ENCODE measurements around the gene KAT7.

KAT7 gene

DNA sequence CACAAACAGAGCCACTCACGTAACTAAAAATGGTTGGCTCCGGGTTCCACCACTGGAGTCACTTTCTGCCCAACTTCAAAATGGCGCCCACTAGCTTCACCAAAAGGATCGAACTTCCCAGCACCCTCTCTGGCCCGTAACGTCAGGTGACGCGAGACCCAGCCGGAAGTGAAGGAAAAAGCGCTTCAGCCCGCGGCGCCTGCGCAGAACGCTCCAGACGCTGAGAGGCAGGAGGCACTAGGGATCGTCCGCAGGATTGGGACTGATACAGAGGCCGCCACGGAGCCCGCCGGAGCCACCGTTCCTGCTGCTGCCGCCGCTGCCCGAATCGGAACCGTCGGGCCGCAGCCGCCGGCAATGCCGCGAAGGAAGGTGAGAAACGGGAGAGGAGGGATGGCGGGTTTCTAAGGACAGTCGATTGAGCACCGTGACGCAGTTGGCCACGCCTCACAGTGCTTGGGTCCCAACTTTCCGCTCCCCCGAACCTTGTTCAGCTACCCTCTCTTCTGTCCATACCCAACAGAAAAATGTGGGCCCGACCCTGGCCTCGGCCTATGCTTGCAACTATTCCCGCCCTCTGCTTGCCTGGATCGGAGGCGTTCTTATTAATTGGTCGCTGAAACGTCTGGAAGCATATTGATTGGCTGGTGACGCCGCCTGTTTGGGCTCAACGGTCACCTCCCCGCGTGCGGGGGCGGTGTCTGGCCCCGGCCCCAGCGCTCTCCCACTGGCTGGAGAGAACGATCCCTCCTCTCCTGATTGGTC is at the start of gene KAT7:
KAT7 (plus strand) TSS at position 204 of the 765 bp plus-strand sequence; CDS start at position 358, 154 bp downstream.
- Histone ChIP-seq H3K9me3 (ENCODE audit: control insufficient read depth in 2 of 2, low read length in 2 of 2) (no peaks in the 10 kb centered on the region), H3K27ac (ENCODE audit: low read length) (peak within 1 kb of the TSS; percentile 99), H3K4me3 (ENCODE audit: low read length in 2 of 2) (peak within 1 kb of the TSS; percentile 98 to 99), H3K4me1 (ENCODE audit: control insufficient read depth, insufficient read depth, low read length) (peaks cover 43% of the 10 kb centered on the region), H3K9ac (ENCODE audit: low read length in 2 of 2) (peak within 1 kb of the TSS; percentile 99 to 100), H3K36me3 (ENCODE audit: control insufficient read depth in 2 of 2, insufficient read depth in 2 of 2, low read length in 2 of 2) (peaks cover 10 to 16% of the 10 kb centered on the region in 2 donors), H3K27me3 (ENCODE audit: control insufficient read depth in 1 of 2, insufficient read depth in 2 of 2, low read length in 2 of 2) (no peaks in the 10 kb centered on the region)

DNA sequence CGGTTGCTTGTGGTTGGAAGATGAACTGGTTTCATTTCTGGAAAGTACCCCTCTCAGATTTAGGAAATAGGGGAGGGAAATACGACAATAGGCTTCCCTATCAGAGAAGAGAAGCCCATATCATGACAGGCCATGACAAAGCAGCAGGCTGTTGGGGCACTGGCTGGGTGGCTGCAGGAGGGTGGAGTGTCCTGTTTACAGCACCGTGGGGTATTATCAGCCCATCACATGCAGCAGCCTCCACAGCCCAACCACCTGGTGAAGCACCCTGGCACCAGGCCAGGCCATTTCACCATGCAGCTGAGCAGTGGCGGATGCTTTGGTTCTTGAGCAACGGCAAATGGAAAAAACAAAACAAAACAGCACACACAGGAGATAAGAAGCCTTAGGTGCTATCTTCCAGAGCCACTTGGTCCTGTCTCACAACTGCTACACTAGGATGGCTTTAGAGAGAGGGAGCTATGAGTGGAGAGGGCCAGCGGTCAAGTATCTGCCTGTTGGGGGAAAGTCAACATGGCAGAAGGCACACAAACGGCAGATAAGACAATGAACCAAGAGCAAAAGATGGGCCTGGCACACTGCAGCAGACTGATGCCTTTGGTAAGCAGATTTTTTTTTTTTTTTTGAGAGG is 48.7 kb upstream of the KAT7 start:
- Histone ChIP-seq H3K27ac (ENCODE audit: low read length) (peak overlapping the region; percentile 99), H3K27me3 (ENCODE audit: control insufficient read depth in 1 of 2, insufficient read depth in 2 of 2, low read length in 2 of 2) (no peaks in the 10 kb centered on the region), H3K4me3 (ENCODE audit: low read length in 2 of 2) (peak overlapping the region in 1 of 2 donors; percentile 44), H3K9ac (ENCODE audit: low read length in 2 of 2) (no peak overlapping the region), H3K36me3 (ENCODE audit: control insufficient read depth in 2 of 2, insufficient read depth in 2 of 2, low read length in 2 of 2) (no peaks in the 10 kb centered on the region), H3K9me3 (ENCODE audit: control insufficient read depth in 2 of 2, low read length in 2 of 2) (no peaks in the 10 kb centered on the region), H3K4me1 (ENCODE audit: control insufficient read depth, insufficient read depth, low read length) (peaks cover 72% of the 10 kb centered on the region)

DNA sequence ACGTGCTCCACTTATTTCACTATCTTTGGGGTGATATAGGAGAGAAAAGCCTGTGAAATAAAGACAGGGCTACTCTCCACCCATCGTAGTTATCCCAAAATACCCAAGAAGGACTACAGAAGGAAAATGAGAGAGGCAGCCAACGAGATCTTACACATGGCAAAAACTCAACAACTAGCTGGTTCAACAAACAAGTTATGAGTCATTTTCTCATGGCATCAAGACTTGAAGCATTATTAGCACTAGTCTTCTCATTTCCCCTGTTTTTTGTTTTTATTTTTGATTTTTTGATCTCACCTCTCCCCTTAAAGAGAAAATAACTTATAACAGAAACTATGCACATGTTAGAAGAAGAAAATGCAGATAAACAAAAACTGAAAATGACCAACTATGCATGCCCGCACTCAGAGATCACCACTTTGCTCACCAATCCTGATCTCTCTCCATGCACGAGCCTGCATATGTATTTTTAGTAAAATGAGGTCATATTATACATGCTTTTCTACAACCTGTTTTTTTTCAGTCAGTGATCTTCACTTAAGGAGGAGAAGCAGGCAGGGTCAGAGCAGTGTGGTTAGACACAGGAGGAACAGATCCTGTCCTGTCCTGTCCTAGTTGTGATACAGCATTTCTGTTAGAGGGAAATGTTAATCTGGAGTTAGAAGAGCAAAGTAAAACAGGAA is 47.3 kb upstream of the KAT7 start:
- Histone ChIP-seq H3K4me3 (ENCODE audit: low read length in 2 of 2) (peak overlapping the region; percentile 52 to 55), H3K4me1 (ENCODE audit: control insufficient read depth, insufficient read depth, low read length) (peaks cover 72% of the 10 kb centered on the region), H3K27me3 (ENCODE audit: control insufficient read depth in 1 of 2, insufficient read depth in 2 of 2, low read length in 2 of 2) (no peaks in the 10 kb centered on the region), H3K27ac (ENCODE audit: low read length) (peak overlapping the region; percentile 99), H3K9me3 (ENCODE audit: control insufficient read depth in 2 of 2, low read length in 2 of 2) (no peaks in the 10 kb centered on the region), H3K9ac (ENCODE audit: low read length in 2 of 2) (peak overlapping the region; percentile 54 to 71), H3K36me3 (ENCODE audit: control insufficient read depth in 2 of 2, insufficient read depth in 2 of 2, low read length in 2 of 2) (no peaks in the 10 kb centered on the region)

DNA sequence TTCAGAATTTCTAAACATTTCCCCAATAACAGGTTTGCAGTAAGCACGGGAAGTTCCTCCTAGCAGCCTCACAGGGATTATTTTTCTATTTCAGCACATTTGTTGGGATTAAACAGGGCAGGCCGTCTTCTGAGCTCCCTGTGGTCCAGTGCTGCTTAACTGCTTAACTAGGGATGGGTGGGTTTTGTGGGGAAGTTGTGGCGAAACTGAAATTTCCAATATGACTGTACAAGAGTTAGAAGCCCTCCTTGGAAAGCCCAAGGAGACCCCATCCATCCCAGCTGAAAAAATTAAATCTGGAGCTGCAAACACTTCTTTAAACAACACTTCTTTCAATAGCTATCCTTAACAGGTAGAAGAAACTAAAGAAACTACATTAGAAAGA is 46.8 kb upstream of the KAT7 start:
- peak overlapping the region; percentile 50 to 55 for H3K4me3 ChIP-seq (ENCODE audit: low read length in 2 of 2)
- peak overlapping the region; percentile 49 to 58 for H3K9ac ChIP-seq (ENCODE audit: low read length in 2 of 2)
- H3K9me3 ChIP-seq (ENCODE audit: control insufficient read depth in 2 of 2, low read length in 2 of 2) = no peaks in the 10 kb centered on the region
- no peaks in the 10 kb centered on the region for H3K36me3 ChIP-seq (ENCODE audit: control insufficient read depth in 2 of 2, insufficient read depth in 2 of 2, low read length in 2 of 2)
- peaks cover 69% of the 10 kb centered on the region for H3K4me1 ChIP-seq (ENCODE audit: control insufficient read depth, insufficient read depth, low read length)
- H3K27ac ChIP-seq (ENCODE audit: low read length) = peak overlapping the region; percentile 99
- no peaks in the 10 kb centered on the region for H3K27me3 ChIP-seq (ENCODE audit: control insufficient read depth in 1 of 2, insufficient read depth in 2 of 2, low read length in 2 of 2)

DNA sequence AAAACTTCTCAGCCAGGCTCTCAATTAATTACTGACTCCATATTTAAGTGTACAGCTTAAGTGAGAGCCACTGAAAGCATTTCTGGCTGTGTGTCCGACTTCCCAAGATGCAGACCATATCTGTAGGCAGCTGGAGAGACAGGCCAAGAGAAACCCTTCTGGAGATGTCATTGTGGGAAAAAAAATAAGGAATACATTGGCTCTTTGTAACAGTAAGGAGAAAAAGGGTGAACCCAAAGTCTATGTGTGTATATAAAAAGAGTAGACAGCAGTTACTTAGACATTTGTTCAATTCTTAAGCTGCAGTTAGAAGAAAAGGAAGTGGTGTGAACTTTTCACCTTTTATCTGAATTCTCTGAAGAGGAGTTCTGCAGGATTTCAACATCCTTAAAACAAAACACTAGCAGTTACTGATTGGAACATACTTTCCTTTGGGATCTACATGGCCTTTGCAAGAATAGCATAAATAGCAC is 46.3 kb upstream of the KAT7 start:
- no peaks in the 10 kb centered on the region for H3K36me3 ChIP-seq (ENCODE audit: control insufficient read depth in 2 of 2, insufficient read depth in 2 of 2, low read length in 2 of 2)
- peak overlapping the region; percentile 99 for H3K27ac ChIP-seq (ENCODE audit: low read length)
- no peak overlapping the region for H3K4me3 ChIP-seq (ENCODE audit: low read length in 2 of 2)
- H3K9me3 ChIP-seq (ENCODE audit: control insufficient read depth in 2 of 2, low read length in 2 of 2) = no peaks in the 10 kb centered on the region
- H3K27me3 ChIP-seq (ENCODE audit: control insufficient read depth in 1 of 2, insufficient read depth in 2 of 2, low read length in 2 of 2) = no peaks in the 10 kb centered on the region
- no peak overlapping the region for H3K9ac ChIP-seq (ENCODE audit: low read length in 2 of 2)
- peaks cover 65% of the 10 kb centered on the region for H3K4me1 ChIP-seq (ENCODE audit: control insufficient read depth, insufficient read depth, low read length)

DNA sequence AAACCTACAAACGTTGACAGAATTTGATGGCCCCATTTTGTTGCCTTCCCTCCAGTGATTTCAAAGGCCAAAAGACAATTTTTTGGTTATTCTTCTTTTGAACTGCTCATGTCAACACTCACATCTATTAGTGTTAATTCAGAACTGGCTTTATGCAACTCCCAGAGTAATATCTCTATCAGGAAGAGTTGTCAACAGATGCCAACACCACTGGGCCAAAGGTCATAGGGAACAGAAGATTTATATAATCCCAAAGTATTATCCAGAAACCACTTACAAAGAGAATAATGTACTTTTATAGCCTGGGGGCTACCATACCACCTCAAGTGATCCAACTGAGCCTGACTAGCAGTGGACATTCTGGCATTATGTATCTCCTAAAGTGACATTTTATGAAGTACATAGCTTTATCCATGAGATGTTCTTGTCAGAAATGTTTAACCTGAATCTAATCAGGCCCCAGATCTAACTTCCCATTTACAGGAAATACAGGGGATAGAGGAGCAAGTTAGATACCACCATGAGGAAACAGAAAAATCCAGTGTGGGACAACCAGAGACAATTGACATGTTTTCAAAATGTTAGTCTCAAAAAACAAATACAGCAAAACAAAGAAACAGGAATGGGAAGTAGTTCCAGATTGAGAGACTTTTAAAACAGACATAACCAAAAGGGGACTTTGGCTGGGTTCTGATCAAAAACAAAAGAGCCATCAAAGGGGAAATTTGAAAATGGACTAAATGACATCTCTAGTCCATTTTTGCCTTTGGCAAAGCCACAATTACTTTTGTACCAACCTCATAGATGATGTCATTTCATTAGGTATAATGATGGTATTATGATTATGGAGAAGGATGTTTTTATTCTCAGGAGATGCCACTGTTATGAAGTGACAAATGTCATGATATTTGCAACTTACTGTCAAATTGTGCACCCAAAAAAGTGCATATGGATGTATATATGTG is 43.0 kb upstream of the KAT7 start:
- Histone ChIP-seq H3K4me3 (ENCODE audit: low read length in 2 of 2) (no peak overlapping the region), H3K27me3 (ENCODE audit: control insufficient read depth in 1 of 2, insufficient read depth in 2 of 2, low read length in 2 of 2) (no peaks in the 10 kb centered on the region), H3K36me3 (ENCODE audit: control insufficient read depth in 2 of 2, insufficient read depth in 2 of 2, low read length in 2 of 2) (peaks cover 4 to 7% of the 10 kb centered on the region in 2 donors), H3K27ac (ENCODE audit: low read length) (no peak overlapping the region), H3K9ac (ENCODE audit: low read length in 2 of 2) (no peak overlapping the region), H3K4me1 (ENCODE audit: control insufficient read depth, insufficient read depth, low read length) (peaks cover 40% of the 10 kb centered on the region), H3K9me3 (ENCODE audit: control insufficient read depth in 2 of 2, low read length in 2 of 2) (no peaks in the 10 kb centered on the region)

DNA sequence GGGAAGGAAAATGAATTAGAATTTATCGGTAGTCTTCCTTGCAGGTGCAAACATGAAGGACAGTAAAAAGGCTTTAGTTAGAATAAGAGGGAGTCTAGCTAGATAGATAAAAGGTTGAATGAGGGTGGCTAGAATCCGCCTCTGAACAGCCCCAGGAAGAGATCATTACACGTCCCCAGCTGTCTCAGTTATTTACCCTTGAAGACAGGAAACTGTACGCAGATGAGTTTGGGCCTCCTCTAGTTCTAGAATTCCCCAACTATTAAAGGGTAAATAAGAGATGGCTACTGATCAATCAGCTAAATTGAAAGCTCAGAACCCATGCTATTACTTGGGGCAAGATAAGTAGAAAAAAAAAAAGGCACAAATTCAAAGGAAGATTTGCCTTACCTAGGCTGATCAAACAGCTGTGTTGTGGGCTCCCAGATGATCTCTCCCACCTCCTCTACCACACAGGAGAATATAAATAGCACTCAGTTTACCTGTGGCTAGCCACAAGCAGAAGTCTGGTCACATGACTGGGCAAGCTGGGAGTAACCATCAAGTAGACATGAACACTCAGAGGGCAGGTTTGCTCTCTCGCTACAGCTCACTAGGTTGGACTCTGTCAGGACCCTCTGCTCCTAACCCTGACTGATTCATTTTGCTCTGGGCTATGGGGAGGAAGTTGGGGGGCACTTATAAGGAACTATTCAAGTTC is 41.5 kb upstream of the KAT7 start:
- Histone ChIP-seq H3K27ac (ENCODE audit: low read length) (no peak overlapping the region), H3K4me3 (ENCODE audit: low read length in 2 of 2) (no peak overlapping the region), H3K4me1 (ENCODE audit: control insufficient read depth, insufficient read depth, low read length) (peaks cover 28% of the 10 kb centered on the region), H3K27me3 (ENCODE audit: control insufficient read depth in 1 of 2, insufficient read depth in 2 of 2, low read length in 2 of 2) (no peaks in the 10 kb centered on the region), H3K9me3 (ENCODE audit: control insufficient read depth in 2 of 2, low read length in 2 of 2) (no peaks in the 10 kb centered on the region), H3K9ac (ENCODE audit: low read length in 2 of 2) (peak overlapping the region in 1 of 2 donors; percentile 22), H3K36me3 (ENCODE audit: control insufficient read depth in 2 of 2, insufficient read depth in 2 of 2, low read length in 2 of 2) (peaks cover 4 to 7% of the 10 kb centered on the region in 2 donors)

DNA sequence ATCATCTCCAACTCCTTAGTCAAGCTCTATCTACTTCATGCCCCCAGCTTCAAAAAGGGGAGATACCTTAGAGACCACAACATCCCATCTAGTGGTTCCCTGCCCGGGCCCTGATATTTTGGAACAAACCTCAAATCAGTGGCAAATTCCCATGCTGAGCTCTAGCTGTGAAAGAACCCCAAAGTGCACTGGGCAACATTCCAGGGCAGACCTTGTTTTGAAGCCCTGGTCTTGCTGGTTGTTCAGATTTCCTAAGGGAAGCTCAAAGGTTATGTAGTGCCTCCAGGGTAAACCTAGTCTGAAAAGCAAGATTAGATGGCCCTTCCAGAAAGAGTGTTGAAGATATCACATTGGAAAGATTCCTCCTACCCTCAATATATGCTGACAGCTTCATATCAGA is 40.8 kb upstream of the KAT7 start:
- Histone ChIP-seq H3K27me3 (ENCODE audit: control insufficient read depth in 1 of 2, insufficient read depth in 2 of 2, low read length in 2 of 2) (no peaks in the 10 kb centered on the region), H3K4me1 (ENCODE audit: control insufficient read depth, insufficient read depth, low read length) (peaks cover 21% of the 10 kb centered on the region), H3K36me3 (ENCODE audit: control insufficient read depth in 2 of 2, insufficient read depth in 2 of 2, low read length in 2 of 2) (peaks cover 4 to 7% of the 10 kb centered on the region in 2 donors), H3K27ac (ENCODE audit: low read length) (no peak overlapping the region), H3K4me3 (ENCODE audit: low read length in 2 of 2) (no peak overlapping the region), H3K9me3 (ENCODE audit: control insufficient read depth in 2 of 2, low read length in 2 of 2) (no peaks in the 10 kb centered on the region), H3K9ac (ENCODE audit: low read length in 2 of 2) (no peak overlapping the region)

DNA sequence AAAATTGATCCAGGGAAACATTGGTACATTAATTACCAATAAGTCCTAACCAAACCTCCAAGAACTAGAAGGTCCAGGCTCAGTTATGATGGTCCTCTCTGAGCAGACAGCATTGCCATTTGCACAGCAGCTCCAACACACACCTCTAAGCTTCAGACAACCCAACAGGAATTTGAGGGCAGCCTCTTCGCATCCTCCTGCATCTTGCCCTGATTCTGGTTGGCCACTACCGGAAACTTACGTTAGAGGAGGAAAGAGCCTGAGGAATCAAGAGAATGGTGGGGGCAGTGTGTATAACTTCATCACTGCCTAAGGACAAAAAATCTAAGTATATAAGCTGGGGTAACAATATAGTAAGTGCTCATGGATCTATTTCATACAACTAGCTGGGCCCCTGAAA is 40.3 kb upstream of the KAT7 start:
- Histone ChIP-seq H3K36me3 (ENCODE audit: control insufficient read depth in 2 of 2, insufficient read depth in 2 of 2, low read length in 2 of 2) (peaks cover 4 to 7% of the 10 kb centered on the region in 2 donors), H3K27ac (ENCODE audit: low read length) (no peak overlapping the region), H3K9me3 (ENCODE audit: control insufficient read depth in 2 of 2, low read length in 2 of 2) (no peaks in the 10 kb centered on the region), H3K4me3 (ENCODE audit: low read length in 2 of 2) (no peak overlapping the region), H3K4me1 (ENCODE audit: control insufficient read depth, insufficient read depth, low read length) (peaks cover 15% of the 10 kb centered on the region), H3K27me3 (ENCODE audit: control insufficient read depth in 1 of 2, insufficient read depth in 2 of 2, low read length in 2 of 2) (no peaks in the 10 kb centered on the region), H3K9ac (ENCODE audit: low read length in 2 of 2) (no peak overlapping the region)
